K562 (cell line): ENCODE results near the gene C7orf25. TPM values are rescaled to one million over a fixed set of nuclear protein-coding genes. Genes with fewer than 3 reads are reported as not detected.

ENCODE experiments used
- ATF2 ChIP-seq: sonication (generic); formaldehyde crosslinking; IDR thresholded peaks from 2 replicates; pipeline ENCODE4 v1.8.1; 2022; ENCODE audit warnings: missing genetic modification reagents
- EGR1 ChIP-seq: fragments of 450-650 bp; conservative IDR thresholded peaks from 2 replicates; pipeline ENCODE4 v1.6.1; 2017; ENCODE audit warnings: mild to moderate bottlenecking
- FOS ChIP-seq: IDR thresholded peaks from 3 replicates; pipeline ENCODE4 v1.6.1; 2011; ENCODE audit not compliant: insufficient read length; ENCODE audit errors: extremely low read depth
- MAZ ChIP-seq, 2 experiments: fragments of 450-650 bp in 1 of 2; sonication (generic) in 1 of 2; formaldehyde crosslinking; IDR thresholded peaks in 1 of 2; conservative IDR thresholded peaks in 1 of 2; 2 replicates each; pipeline versions ENCODE4 v1.4.0 to v1.5.0; 2020; ENCODE audit warnings: mild to moderate bottlenecking in 1 of 2, missing genetic modification reagents in 1 of 2
- NR2C2 ChIP-seq, 2 experiments: fragments of 200-800 bp in 1 of 2; sonication (Bioruptor generic) in 1 of 2; sonication (generic) in 1 of 2; formaldehyde crosslinking in 1 of 2; IDR thresholded peaks; 2 replicates each; pipeline versions ENCODE4 v1.6.1 to v1.8.0; 2016 to 2022; ENCODE audit warnings: mild to moderate bottlenecking in 1 of 2, missing compliant biosample characterization in 1 of 2, missing genetic modification characterization in 1 of 2, missing genetic modification reagents in 1 of 2
- PHF21A ChIP-seq: fragments of 450-650 bp; IDR thresholded peaks from 2 replicates; pipeline ENCODE4 v1.6.1; 2017; ENCODE audit warnings: low read depth, borderline replicate concordance
- REST ChIP-seq, 2 experiments: fragments of 450-650 bp; formaldehyde crosslinking in 1 of 2; IDR thresholded peaks; 2 replicates each; pipeline versions ENCODE4 v1.4.0 to v1.6.1; 2014 to 2020; ENCODE audit warnings: mild to moderate bottlenecking in 2 of 2, borderline replicate concordance in 1 of 2, low read depth in 1 of 2
- SIX5 ChIP-seq, 2 experiments: IDR thresholded peaks; 2 replicates each; pipeline ENCODE4 v1.6.1; 2011; ENCODE audit warnings: low read length in 2 of 2, borderline replicate concordance in 1 of 2, low read depth in 1 of 2, mild to moderate bottlenecking in 1 of 2, moderate library complexity in 1 of 2; ENCODE audit not compliant: insufficient read depth in 1 of 2
- SMARCA4 ChIP-seq: fragments of 450-650 bp; IDR thresholded peaks from 2 replicates; pipeline ENCODE4 v1.6.1; 2016
- SMARCC2 ChIP-seq: fragments of 450-650 bp; IDR thresholded peaks from 2 replicates; pipeline ENCODE4 v1.6.1; 2017; ENCODE audit warnings: antibody characterized with exemption, moderate library complexity, mild to moderate bottlenecking, low read depth
- TCF15 ChIP-seq: fragments of 250-450 bp; sonication (Bioruptor Pico); IDR thresholded peaks from 2 replicates; pipeline ENCODE4 v1.8.0; 2022; ENCODE audit warnings: moderate library complexity, mild to moderate bottlenecking, inconsistent platforms
- THAP12 ChIP-seq: fragments of 250-450 bp; sonication (Bioruptor Pico); IDR thresholded peaks from 2 replicates; pipeline ENCODE4 v1.9.0; 2021; ENCODE audit warnings: mild to moderate bottlenecking, inconsistent platforms
- polyA plus RNA-seq, 8 experiments: library from polyadenylated mRNA; depleted of rRNA in 4 of 8; stranded (reverse) in 5 of 8; unstranded in 3 of 8; fragments of >200 nt; fragmentation: Nextera tagmentation in 2 of 8; fragmentation: Illumina TruSeq in 1 of 8; extraction: Ambion mirVana in 2 of 8; extraction: Trizol in 1 of 8; gene quantifications; 2 replicates each; pipeline versions ENCODE4 v1.2.1 to v1.2.3, GENCODE V29; 2011 to 2014; ENCODE audit warnings: inconsistent platforms in 1 of 8, missing spikeins in 1 of 8
- total RNA-seq, 7 experiments: library from RNA; depleted of rRNA in 6 of 7; stranded (reverse); fragments of >200 nt in 6 of 7; fragmentation: Illumina TruSeq in 2 of 7; extraction: Trizol in 2 of 7; gene quantifications; 2 replicates each; pipeline versions ENCODE4 v1.2.1 to v1.2.3, GENCODE V29; 2011 to 2021; ENCODE audit warnings: low replicate concordance in 1 of 7

The C7orf25 gene
- total and polyA plus RNA-seq, 9 of the 15 experiments (the other 6 are each of a cell fraction or from before 2014, with no cell fraction given) = 1.2 to 4.7 (median 1.9) TPM

- TF ChIP-seq REST (IDR thresholded peaks at IDR 0.05; ENCODE audit: borderline replicate concordance) = no peak
- no peak for TF ChIP-seq REST (CRISPR knock-in tag; IDR thresholded peaks at IDR 0.05; ENCODE audit: low read depth)
- TF ChIP-seq SMARCC2 = 0 out of 2 replicates have a peak, but pooled peaks have one; percentile 36
- TF ChIP-seq EGR1 = peak; percentile 55
- TF ChIP-seq SMARCA4 = peak; percentile 63; the same call in 1 of the 2 replicates
- TF ChIP-seq TCF15 = no peak
- no peak for TF ChIP-seq MAZ (CRISPR knock-in tag; conservative IDR thresholded peaks at IDR 0.05 in 1 of 2, IDR thresholded peaks at IDR 0.05 in 1 of 2)
- no peak for TF ChIP-seq NR2C2 (CRISPR knock-in tag; IDR thresholded peaks at IDR 0.05)
- peak; percentile 36; the same call in 1 of the 2 replicates for TF ChIP-seq NR2C2 (tag; IDR thresholded peaks at IDR 0.05)
- no peak for TF ChIP-seq ATF2
- no peak for TF ChIP-seq PHF21A
- no peak for TF ChIP-seq THAP12 (CRISPR knock-in tag)
- TF ChIP-seq SIX5 (IDR thresholded peaks at IDR 0.05; ENCODE audit: borderline replicate concordance in 1 of 2, insufficient read depth in 1 of 2, low read depth in 1 of 2, low read length in 2 of 2) = no peak
- peak; percentile 37 for TF ChIP-seq FOS
Observed at GRCh38 chr7:42869131-42870020, 42.5 kb downstream of the C7orf25 start (continued).
